Thyroid gland (tissue), 4 donors: ENCODE measurements around the gene GRIK4. TPM values are rescaled to one million over a fixed set of nuclear protein-coding genes. Genes with fewer than 3 reads are reported as not detected.

ENCODE experiments used
- DNase-seq, 2 donors: peaks; one replicate each; pipeline ENCODE4 v3.0.0-alpha.2; 2019
- H3K27ac ChIP-seq, 3 donors: fragments of 200-600 bp; sonication (generic); 1 replicate in 2 of 3; 2 replicates in 1 of 3; pipeline ENCODE4 v1.5.1; 2016 to 2019; ENCODE audit warnings: mild to moderate bottlenecking in 1 of 3, moderate library complexity in 1 of 3
- H3K27me3 ChIP-seq: fragments of 200-600 bp; sonication (generic); one replicate; pipeline ENCODE4 v1.5.1; 2019
- H3K36me3 ChIP-seq, 2 donors: fragments of 200-600 bp; sonication (generic); one replicate each; pipeline ENCODE4 v1.5.1; 2016 to 2019
- H3K4me1 ChIP-seq, 2 donors: fragments of 200-600 bp; sonication (generic); one replicate each; pipeline ENCODE4 v1.5.1; 2017 to 2019
- H3K4me3 ChIP-seq, 3 donors: fragments of 200-600 bp; sonication (generic); replicated peaks in 1 of 3; 1 replicate in 2 of 3; 2 replicates in 1 of 3; pipeline ENCODE4 v1.5.1; 2016; ENCODE audit warnings: mild to moderate bottlenecking in 1 of 3
- H3K9me3 ChIP-seq: fragments of 200-600 bp; sonication (generic); one replicate; pipeline ENCODE4 v1.5.1; 2017
- POLR2A ChIP-seq, 2 donors: fragments of 450-650 bp; IDR thresholded peaks; one replicate each; pipeline ENCODE4 v1.6.1; 2017; ENCODE audit warnings: antibody characterized with exemption in 2 of 2, mild to moderate bottlenecking in 2 of 2, moderate library complexity in 1 of 2
- WGBS, 2 donors: methylation state at CpG; one replicate each; pipeline ENCODE4 v1.1.5; 2017; 5-methylcytosine and 5-hydroxymethylcytosine counted together
- intact Hi-C: fragments of 100-400 bp; cut with DNase I; formaldehyde crosslinking; loops from one replicate; pipeline ENCODE4 v1.15.1; 2023
- total RNA-seq, 4 donors: library from RNA; depleted of rRNA; stranded (reverse); fragments of >200 nt; gene quantifications; one replicate each; pipeline ENCODE4 v1.2.3, GENCODE V29; 2016
- TF ChIP-seq, protein P1 (sequence below), 6 experiments: fragments of 200-600 bp in 3 of 6; fragments of 450-650 bp in 3 of 6; sonication (generic) in 3 of 6; IDR thresholded peaks; one replicate each; pipeline ENCODE4 v1.5.1; 2016 to 2019; ENCODE audit warnings: antibody characterized with exemption in 6 of 6, mild to moderate bottlenecking in 2 of 6, inconsistent platforms in 1 of 6, moderate library complexity in 1 of 6

GRIK4 gene
- total RNA-seq, 4 donors from 2014 or later = 0.54 to 3.7 (median 0.99) TPM

DNA sequence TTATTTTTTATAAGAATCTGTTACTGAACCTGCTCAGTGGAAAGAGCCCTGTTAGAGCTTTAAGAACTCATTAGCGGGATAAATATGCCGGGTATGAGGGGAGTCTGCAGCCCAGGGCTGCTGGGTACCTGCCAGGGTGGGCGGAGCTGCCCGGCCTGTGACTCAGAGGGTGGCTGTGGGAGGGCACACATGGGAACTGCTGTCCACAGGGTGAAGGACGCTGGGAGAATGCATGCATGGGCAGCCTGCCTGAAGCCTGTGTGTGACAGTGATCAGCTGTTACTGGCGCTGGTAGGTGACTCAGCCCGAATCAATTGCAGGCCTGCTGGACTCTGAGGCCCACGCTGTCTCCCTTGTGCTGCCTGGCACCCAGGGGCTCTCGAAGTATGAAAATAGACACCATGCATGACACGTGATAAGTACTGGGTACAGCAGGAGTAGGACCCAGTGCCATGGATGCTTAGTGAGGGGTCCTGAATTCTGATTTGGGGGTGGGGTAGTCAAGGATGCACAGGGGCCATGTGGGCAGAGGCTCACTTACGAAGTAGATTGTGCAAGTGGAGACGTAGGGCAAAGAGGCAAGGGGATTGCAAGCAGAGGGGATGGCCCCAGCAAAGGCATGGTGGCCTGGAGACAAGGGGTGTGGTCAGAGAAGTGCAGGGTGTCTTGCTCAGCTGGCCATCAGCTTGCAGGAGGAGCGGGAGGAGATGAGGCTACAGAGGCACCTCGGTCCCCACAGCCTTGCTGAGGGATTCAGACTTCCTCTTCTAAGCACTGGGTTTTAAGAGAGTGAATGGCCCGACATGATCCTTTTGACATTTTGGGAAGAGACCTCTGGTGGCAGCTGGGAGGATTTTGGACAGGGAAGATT, 36.5 kb downstream of the GRIK4 start:
- 31 to 47% methylated on average over 12 to 15 of the region's 15 CpGs for WGBS, 2 donors
- Histone ChIP-seq H3K27ac (peak overlapping the region; percentile 61 to 76 (median 70)), H3K36me3 (no peaks in the 10 kb centered on the region), H3K4me1 (peaks cover 13 to 24% of the 10 kb centered on the region in 2 donors), H3K4me3 (no peak overlapping the region), H3K27me3 (no peaks in the 10 kb centered on the region), H3K9me3 (no peaks in the 10 kb centered on the region)
- intact Hi-C loops = no loop called here
- peak; percentile 99 for DNase-seq
- TF ChIP-seq, protein P1, sequence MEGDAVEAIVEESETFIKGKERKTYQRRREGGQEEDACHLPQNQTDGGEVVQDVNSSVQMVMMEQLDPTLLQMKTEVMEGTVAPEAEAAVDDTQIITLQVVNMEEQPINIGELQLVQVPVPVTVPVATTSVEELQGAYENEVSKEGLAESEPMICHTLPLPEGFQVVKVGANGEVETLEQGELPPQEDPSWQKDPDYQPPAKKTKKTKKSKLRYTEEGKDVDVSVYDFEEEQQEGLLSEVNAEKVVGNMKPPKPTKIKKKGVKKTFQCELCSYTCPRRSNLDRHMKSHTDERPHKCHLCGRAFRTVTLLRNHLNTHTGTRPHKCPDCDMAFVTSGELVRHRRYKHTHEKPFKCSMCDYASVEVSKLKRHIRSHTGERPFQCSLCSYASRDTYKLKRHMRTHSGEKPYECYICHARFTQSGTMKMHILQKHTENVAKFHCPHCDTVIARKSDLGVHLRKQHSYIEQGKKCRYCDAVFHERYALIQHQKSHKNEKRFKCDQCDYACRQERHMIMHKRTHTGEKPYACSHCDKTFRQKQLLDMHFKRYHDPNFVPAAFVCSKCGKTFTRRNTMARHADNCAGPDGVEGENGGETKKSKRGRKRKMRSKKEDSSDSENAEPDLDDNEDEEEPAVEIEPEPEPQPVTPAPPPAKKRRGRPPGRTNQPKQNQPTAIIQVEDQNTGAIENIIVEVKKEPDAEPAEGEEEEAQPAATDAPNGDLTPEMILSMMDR (IDR thresholded peaks at IDR 0.05) = no peak
- TF ChIP-seq POLR2A (IDR thresholded peaks at IDR 0.05) = peak in 1 of 2 donors; percentile 55

DNA sequence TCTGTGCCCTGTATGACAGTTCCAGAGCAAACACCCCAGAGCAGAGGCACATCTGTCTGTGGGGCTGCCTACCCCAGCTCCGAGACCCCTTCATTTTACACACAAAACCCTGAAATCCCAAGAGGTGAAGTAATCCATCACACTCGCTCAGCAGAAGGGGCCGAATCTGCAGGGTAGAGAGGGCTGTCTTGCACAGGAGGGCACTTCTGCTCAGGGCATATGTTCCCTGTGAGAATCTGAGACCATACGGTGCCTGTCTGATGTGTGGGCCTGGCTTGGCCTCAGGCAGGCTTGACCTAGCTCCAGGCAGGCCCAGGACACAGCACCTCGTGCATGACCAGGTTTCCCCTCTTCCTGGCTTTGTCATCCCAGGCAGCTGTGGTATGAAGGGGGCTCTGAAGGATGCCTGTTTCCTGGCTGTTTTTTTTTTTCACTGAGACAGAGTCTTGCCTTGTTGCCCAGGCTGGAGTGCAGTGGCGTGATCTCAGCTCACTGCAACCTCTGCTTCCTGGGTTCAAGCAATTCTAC, 37.2 kb downstream of the GRIK4 start:
- Histone ChIP-seq H3K4me1 (peaks cover 13 to 24% of the 10 kb centered on the region in 2 donors), H3K9me3 (no peaks in the 10 kb centered on the region), H3K4me3 (no peak overlapping the region), H3K36me3 (no peaks in the 10 kb centered on the region), H3K27me3 (no peaks in the 10 kb centered on the region), H3K27ac (peak overlapping the region; percentile 61 to 76 (median 70))
- intact Hi-C loops = no loop called here
- 25 to 72% methylated on average over 2 to 6 of the region's 6 CpGs for WGBS, 2 donors
- TF ChIP-seq POLR2A (IDR thresholded peaks at IDR 0.05) = no peak
- TF ChIP-seq, protein P1 (IDR thresholded peaks at IDR 0.05) = no peak
- DNase-seq = no peak

DNA sequence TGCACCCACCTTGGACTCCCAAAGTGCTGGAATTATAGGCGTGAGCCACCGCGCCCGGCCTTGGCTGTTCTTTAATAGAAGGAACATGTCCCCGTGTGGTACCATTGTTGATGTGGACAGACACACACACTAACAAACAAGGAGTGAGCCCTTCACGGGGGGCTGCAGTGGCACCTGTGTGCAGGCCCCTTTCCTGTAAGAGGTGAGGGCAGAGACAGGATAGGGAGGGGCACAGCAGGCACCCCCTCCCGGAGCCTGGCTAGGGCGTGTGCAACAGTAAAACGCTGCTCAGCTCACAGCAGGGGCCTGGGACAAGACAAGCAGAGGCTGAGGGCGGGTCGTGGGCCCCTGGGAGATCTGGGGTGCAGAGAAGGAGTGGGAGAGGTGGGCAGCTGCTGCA, 37.8 kb downstream of the GRIK4 start:
- DNase-seq = no peak
- TF ChIP-seq POLR2A (IDR thresholded peaks at IDR 0.05) = no peak
- TF ChIP-seq, protein P1 (IDR thresholded peaks at IDR 0.05) = no peak
- H3K9me3 ChIP-seq = no peaks in the 10 kb centered on the region
- no peaks in the 10 kb centered on the region for H3K36me3 ChIP-seq
- WGBS, 2 donors = 87 to 93% methylated on average over 11 of the region's 11 CpGs
- no peak overlapping the region for H3K4me3 ChIP-seq
- H3K4me1 ChIP-seq = peaks cover 13 to 24% of the 10 kb centered on the region in 2 donors
- intact Hi-C loops = no loop called here
- no peak overlapping the region for H3K27ac ChIP-seq
- H3K27me3 ChIP-seq = no peaks in the 10 kb centered on the region

DNA sequence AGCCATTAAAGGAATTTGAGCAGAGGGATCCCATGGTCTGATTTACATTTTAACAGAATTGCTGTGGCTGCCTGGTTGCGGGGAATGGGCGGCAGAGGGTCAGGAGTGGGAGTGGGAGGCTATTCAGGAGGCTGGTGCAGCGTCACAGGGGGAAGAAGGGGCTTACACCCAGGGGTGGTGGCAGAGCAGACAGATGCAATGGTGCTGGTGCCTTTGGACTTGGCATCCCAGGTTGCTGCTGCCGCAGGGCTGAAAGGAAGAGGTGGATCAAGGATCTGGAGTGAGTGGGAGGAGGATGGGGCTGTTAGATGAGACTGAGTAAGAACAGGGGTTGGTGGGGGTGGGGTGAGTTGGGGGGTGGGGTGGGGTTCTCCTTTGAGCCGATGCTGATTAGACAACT, 38.5 kb downstream of the GRIK4 start:
- Histone ChIP-seq H3K9me3 (no peaks in the 10 kb centered on the region), H3K4me1 (peaks cover 15 to 28% of the 10 kb centered on the region in 2 donors), H3K36me3 (no peaks in the 10 kb centered on the region), H3K27me3 (no peaks in the 10 kb centered on the region), H3K4me3 (no peak overlapping the region), H3K27ac (no peak overlapping the region)
- TF ChIP-seq, protein P1 (IDR thresholded peaks at IDR 0.05) = no peak
- TF ChIP-seq POLR2A (IDR thresholded peaks at IDR 0.05) = no peak
- 78 to 84% methylated on average over 5 of the region's 5 CpGs for WGBS, 2 donors
- no peak for DNase-seq
- intact Hi-C loops = no loop called here

DNA sequence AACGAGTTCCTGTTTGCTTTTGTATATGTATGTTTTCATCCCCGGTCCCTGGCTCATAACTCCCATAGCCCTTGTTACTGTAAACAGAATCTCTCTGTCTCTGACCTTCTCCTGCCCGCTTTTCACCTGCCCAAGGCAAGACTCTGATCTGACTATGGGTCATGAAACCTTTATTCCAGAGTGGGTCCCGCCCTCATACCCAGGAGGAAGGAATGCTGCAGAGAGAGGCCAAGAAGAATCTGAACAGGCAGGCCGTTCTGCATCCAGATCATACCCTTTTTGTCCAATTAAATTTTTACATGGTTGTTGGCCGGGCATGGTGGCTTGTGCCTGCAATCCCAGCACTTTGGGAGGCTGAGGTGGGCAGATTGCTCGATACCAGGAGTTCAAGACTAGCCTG, 39.6 kb downstream of the GRIK4 start:
- no peaks in the 10 kb centered on the region for H3K27me3 ChIP-seq
- no peak for DNase-seq
- no peak overlapping the region for H3K27ac ChIP-seq
- no peak for TF ChIP-seq POLR2A (IDR thresholded peaks at IDR 0.05)
- WGBS, 2 donors = 86 to 91% methylated on average over 7 of the region's 7 CpGs
- H3K36me3 ChIP-seq = no peaks in the 10 kb centered on the region
- H3K4me1 ChIP-seq = peaks cover 16 to 34% of the 10 kb centered on the region in 2 donors
- H3K4me3 ChIP-seq = no peak overlapping the region
- no peaks in the 10 kb centered on the region for H3K9me3 ChIP-seq
- intact Hi-C loops = no loop called here
